HepG2 (cell line): ENCODE results near the gene TFRC. TPM values are rescaled to one million over a fixed set of nuclear protein-coding genes. Genes with fewer than 3 reads are reported as not detected.

ENCODE experiments used
- ATAC-seq: fragments of 200-7000 bp; cut with Tn5 transposase; 3 replicates; pipeline ENCODE4 v1.9.1; 2020; ENCODE audit warnings: mild to moderate bottlenecking, moderate library complexity
- BruUV-seq: library from RNA; stranded (reverse); fragments of 400-500 nt; replicated peaks from 2 replicates; lab custom pipeline; 2021; lab: Mats Ljungman, UMichigan
- CTCF ChIA-PET: fragments of 300-600 bp; formaldehyde crosslinking; extraction: SDS; loops from one replicate; lab custom pipeline; 2021; ENCODE audit warnings: low total read pairs, inconsistent platforms, low intra/inter-chr PET ratio; lab: Yijun Ruan, JAX
- POLR2A ChIA-PET: fragments of 350-600 bp; sonication (Branson Sonifier 250); formaldehyde crosslinking; loops from one replicate; lab custom pipeline; 2020; ENCODE audit warnings: antibody characterized with exemption, inconsistent platforms; lab: Yijun Ruan, JAX
- DNase-seq: peaks from one replicate; pipeline ENCODE4 v3.0.0-alpha.2; 2015; ENCODE audit warnings: low spot score
- FAIRE-seq: peaks from 3 replicates; lab custom pipeline; 2011; peaks lifted over from hg19 to GRCh38; lab: Jason Lieb, UNC
- H2AFZ ChIP-seq: one replicate; pipeline ENCODE4 v1.6.1; 2011; ENCODE audit warnings: low read length, inconsistent platforms
- H3K27ac ChIP-seq: fragments of 300-600 bp; 3 replicates; pipeline ENCODE4 v1.8.0; 2011; ENCODE audit warnings: mixed run types, mild to moderate bottlenecking, mixed read lengths, low read length, inconsistent platforms; ENCODE audit not compliant: insufficient read depth; ENCODE audit errors: extremely low read length
- H3K27me3 ChIP-seq, 2 experiments: fragments of 200-600 bp in 1 of 2; 2 replicates in 1 of 2; 3 replicates in 1 of 2; pipeline versions ENCODE4 v1.6.0 to v1.8.0; 2011; ENCODE audit warnings: low read length in 2 of 2, mild to moderate bottlenecking in 2 of 2, moderate library complexity in 2 of 2, inconsistent platforms in 1 of 2; ENCODE audit not compliant: insufficient read depth in 2 of 2, control insufficient read depth in 1 of 2
- H3K36me3 ChIP-seq, 2 experiments: fragments of 200-600 bp in 1 of 2; replicated peaks in 1 of 2; 2 replicates in 1 of 2; 3 replicates in 1 of 2; pipeline versions ENCODE4 v1.5.1 to v1.8.0; 2011; ENCODE audit warnings: low read length in 2 of 2, inconsistent platforms in 1 of 2; ENCODE audit not compliant: insufficient read depth in 2 of 2, control insufficient read depth in 1 of 2
- H3K4me1 ChIP-seq: 2 replicates; pipeline ENCODE4 v1.5.1; 2012; ENCODE audit warnings: low read length, inconsistent platforms; ENCODE audit not compliant: insufficient read depth
- H3K4me2 ChIP-seq: 2 replicates; pipeline ENCODE4 v1.6.0; 2011; ENCODE audit warnings: low read depth, low read length, inconsistent platforms
- H3K4me3 ChIP-seq, 3 experiments: fragments of 200-600 bp in 1 of 3; sonication (generic), shearing (Covaris generic) in 1 of 3; replicated peaks in 1 of 3; 2 replicates each; pipeline ENCODE4 v1.5.1; 2011 to 2016; ENCODE audit warnings: low read length in 3 of 3, inconsistent platforms in 2 of 3, low read depth in 2 of 3, mild to moderate bottlenecking in 2 of 3, control low read depth in 1 of 3, mixed read lengths in 1 of 3; ENCODE audit not compliant: insufficient read depth in 1 of 3
- H3K79me2 ChIP-seq: one replicate; pipeline ENCODE4 v1.6.1; 2011; ENCODE audit warnings: low read length, inconsistent platforms; ENCODE audit not compliant: insufficient read depth
- H3K9ac ChIP-seq: 2 replicates; pipeline ENCODE4 v1.6.0; 2011; ENCODE audit warnings: mild to moderate bottlenecking, low read depth, low read length, inconsistent platforms; ENCODE audit not compliant: insufficient read depth
- H3K9me3 ChIP-seq: 2 replicates; pipeline ENCODE4 v1.5.1; 2012; ENCODE audit warnings: mild to moderate bottlenecking, low read length
- H4K20me1 ChIP-seq: 2 replicates; pipeline ENCODE4 v1.6.0; 2011; ENCODE audit warnings: inconsistent platforms, mild to moderate bottlenecking, low read length, moderate library complexity; ENCODE audit not compliant: insufficient read depth
- ETV6 ChIP-seq: sonication (generic); formaldehyde crosslinking; conservative IDR thresholded peaks from 2 replicates; pipeline ENCODE4 v1.4.0; 2020; ENCODE audit warnings: missing genetic modification reagents
- IRF1 ChIP-seq: sonication (generic); formaldehyde crosslinking; IDR thresholded peaks from 2 replicates; pipeline ENCODE4 v1.4.0; 2020; ENCODE audit warnings: low read depth, mild to moderate bottlenecking, missing genetic modification reagents
- JUNB ChIP-seq: sonication (generic); formaldehyde crosslinking; IDR thresholded peaks from 2 replicates; pipeline ENCODE4 v1.8.0; 2022; ENCODE audit warnings: missing genetic modification reagents, mild to moderate bottlenecking, borderline replicate concordance
- NFE2L2 ChIP-seq: fragments of 150-350 bp; IDR thresholded peaks from 2 replicates; pipeline ENCODE4 v1.6.1; 2014; ENCODE audit warnings: low read length
- UBTF ChIP-seq: sonication (generic); formaldehyde crosslinking; IDR thresholded peaks from 2 replicates; pipeline ENCODE4 v1.4.0; 2020; ENCODE audit warnings: mild to moderate bottlenecking, missing genetic modification reagents
- ZBTB4 ChIP-seq: sonication (generic); formaldehyde crosslinking; IDR thresholded peaks from 2 replicates; pipeline ENCODE4 v1.4.0; 2020; ENCODE audit warnings: missing genetic modification reagents, mild to moderate bottlenecking, borderline replicate concordance
- ZNF180 ChIP-seq: sonication (generic); formaldehyde crosslinking; IDR thresholded peaks from 2 replicates; pipeline ENCODE4 v1.4.0; 2020; ENCODE audit warnings: low read depth, missing genetic modification reagents, borderline replicate concordance
- ZNF235 ChIP-seq: sonication (generic); formaldehyde crosslinking; IDR thresholded peaks from 2 replicates; pipeline ENCODE4 v1.8.1; 2023; ENCODE audit warnings: mild to moderate bottlenecking, missing genetic modification reagents, borderline replicate concordance
- ZNF747 ChIP-seq: sonication (generic); formaldehyde crosslinking; IDR thresholded peaks from 2 replicates; pipeline ENCODE4 v1.8.1; 2023; ENCODE audit warnings: missing genetic modification reagents, mild to moderate bottlenecking, borderline replicate concordance
- ZNF75D ChIP-seq: sonication (generic); formaldehyde crosslinking; IDR thresholded peaks from 2 replicates; pipeline ENCODE4 v1.8.1; 2023; ENCODE audit warnings: missing genetic modification reagents, mild to moderate bottlenecking, borderline replicate concordance
- WGBS: methylation state at CpG from one replicate; pipeline ENCODE4 v1.1.6; 2017; ENCODE audit warnings: low lambda C conversion rate; 5-methylcytosine and 5-hydroxymethylcytosine counted together
- in situ Hi-C: cut with HindIII; loops from 2 replicates; pipeline ENCODE4 v1.10.0; 2017; ENCODE audit warnings: low pct_unique_long_range_greater_than_20kb; ENCODE audit not compliant: extremely low pct_ligation_motif_present
- intact Hi-C: fragments of 100-400 bp; cut with micrococcal nuclease; formaldehyde crosslinking; loops from one replicate; pipeline ENCODE4 v1.10.0; 2022; ENCODE audit not compliant: unreplicated experiment
- polyA plus RNA-seq, 8 experiments: library from polyadenylated mRNA; depleted of rRNA in 3 of 8; stranded (reverse) in 7 of 8; unstranded in 1 of 8; fragments of >200 nt; fragmentation: Illumina TruSeq in 4 of 8; extraction: Trizol in 4 of 8; gene quantifications; 2 replicates each; pipeline versions ENCODE4 v1.2.1 to v1.2.3, GENCODE V29; 2011 to 2016; ENCODE audit warnings: low read depth in 4 of 8, missing spikeins in 1 of 8, mixed read lengths in 1 of 8; ENCODE audit not compliant: insufficient read depth in 1 of 8
- total RNA-seq, 5 experiments: library from RNA; depleted of rRNA; stranded (reverse); fragments of >200 nt; fragmentation: Illumina TruSeq; extraction: Trizol; gene quantifications; 2 replicates each; pipeline ENCODE4 v1.2.3, GENCODE V29; 2016; ENCODE audit warnings: low read depth in 1 of 5
- TF ChIP-seq, protein P1 (sequence below): sonication (generic); formaldehyde crosslinking; IDR thresholded peaks from 2 replicates; pipeline ENCODE4 v1.4.0; 2020; ENCODE audit warnings: mild to moderate bottlenecking, missing genetic modification reagents, borderline replicate concordance

Gene TFRC
- total and polyA plus RNA-seq, 2 of the 13 experiments (the other 11 are each of a cell fraction or from before 2014, with no cell fraction given): 188 to 274 TPM

DNA sequence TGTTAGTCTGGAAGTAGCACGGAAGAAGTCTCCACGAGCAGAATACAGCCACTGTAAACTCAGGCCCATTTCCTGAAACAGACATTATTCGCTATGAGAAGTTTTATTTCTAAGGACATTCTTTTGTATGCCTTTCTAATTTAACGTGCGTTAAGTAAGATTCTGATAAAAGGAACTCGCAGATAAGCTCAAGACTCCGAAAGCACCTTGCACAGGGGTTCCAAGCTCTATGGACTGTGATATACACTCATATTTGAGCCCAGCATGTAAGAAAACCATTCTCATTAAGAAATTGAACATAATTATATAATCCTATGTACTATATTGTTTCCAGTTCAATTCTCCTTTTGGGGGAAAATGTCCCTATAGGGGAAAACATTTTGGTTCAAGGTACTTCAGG lies 28.4 kb downstream of the TFRC start:
- DNase-seq: no peak
- H3K27me3 ChIP-seq: no peaks in the 10 kb centered on the region
- no peak overlapping the region for H3K4me3 ChIP-seq
- H3K79me2 ChIP-seq: no peaks in the 10 kb centered on the region
- peaks cover 26% of the 10 kb centered on the region for H4K20me1 ChIP-seq
- no peak for FAIRE-seq
- intact Hi-C loops: no loop called here
- H3K4me2 ChIP-seq: no peak overlapping the region
- ATAC-seq: no peak
- BruUV-seq: no TSS peak
- no peak overlapping the region for H2AFZ ChIP-seq
- WGBS: 95% methylated on average over 7 of the region's 7 CpGs
- in situ Hi-C loops: no loop called here
- H3K9ac ChIP-seq: no peak overlapping the region
- H3K4me1 ChIP-seq: peaks cover 26% of the 10 kb centered on the region
- peaks cover 33 to 88% of the 10 kb centered on the region in 2 experiments for H3K36me3 ChIP-seq
- no peak overlapping the region for H3K27ac ChIP-seq
- CTCF ChIA-PET: no interaction called here
- POLR2A ChIA-PET: no interaction called here
- H3K9me3 ChIP-seq: no peaks in the 10 kb centered on the region
- TF ChIP-seq ZNF747 (CRISPR knock-in tag) (no peak), UBTF (CRISPR knock-in tag) (no peak), ZNF235 (CRISPR knock-in tag) (no peak), ETV6 (CRISPR knock-in tag) (no peak), JUNB (CRISPR knock-in tag) (no peak), IRF1 (no peak), ZNF75D (no peak), ZNF180 (no peak), NFE2L2 (no peak), ZBTB4 (no peak)
- TF ChIP-seq, protein P1, sequence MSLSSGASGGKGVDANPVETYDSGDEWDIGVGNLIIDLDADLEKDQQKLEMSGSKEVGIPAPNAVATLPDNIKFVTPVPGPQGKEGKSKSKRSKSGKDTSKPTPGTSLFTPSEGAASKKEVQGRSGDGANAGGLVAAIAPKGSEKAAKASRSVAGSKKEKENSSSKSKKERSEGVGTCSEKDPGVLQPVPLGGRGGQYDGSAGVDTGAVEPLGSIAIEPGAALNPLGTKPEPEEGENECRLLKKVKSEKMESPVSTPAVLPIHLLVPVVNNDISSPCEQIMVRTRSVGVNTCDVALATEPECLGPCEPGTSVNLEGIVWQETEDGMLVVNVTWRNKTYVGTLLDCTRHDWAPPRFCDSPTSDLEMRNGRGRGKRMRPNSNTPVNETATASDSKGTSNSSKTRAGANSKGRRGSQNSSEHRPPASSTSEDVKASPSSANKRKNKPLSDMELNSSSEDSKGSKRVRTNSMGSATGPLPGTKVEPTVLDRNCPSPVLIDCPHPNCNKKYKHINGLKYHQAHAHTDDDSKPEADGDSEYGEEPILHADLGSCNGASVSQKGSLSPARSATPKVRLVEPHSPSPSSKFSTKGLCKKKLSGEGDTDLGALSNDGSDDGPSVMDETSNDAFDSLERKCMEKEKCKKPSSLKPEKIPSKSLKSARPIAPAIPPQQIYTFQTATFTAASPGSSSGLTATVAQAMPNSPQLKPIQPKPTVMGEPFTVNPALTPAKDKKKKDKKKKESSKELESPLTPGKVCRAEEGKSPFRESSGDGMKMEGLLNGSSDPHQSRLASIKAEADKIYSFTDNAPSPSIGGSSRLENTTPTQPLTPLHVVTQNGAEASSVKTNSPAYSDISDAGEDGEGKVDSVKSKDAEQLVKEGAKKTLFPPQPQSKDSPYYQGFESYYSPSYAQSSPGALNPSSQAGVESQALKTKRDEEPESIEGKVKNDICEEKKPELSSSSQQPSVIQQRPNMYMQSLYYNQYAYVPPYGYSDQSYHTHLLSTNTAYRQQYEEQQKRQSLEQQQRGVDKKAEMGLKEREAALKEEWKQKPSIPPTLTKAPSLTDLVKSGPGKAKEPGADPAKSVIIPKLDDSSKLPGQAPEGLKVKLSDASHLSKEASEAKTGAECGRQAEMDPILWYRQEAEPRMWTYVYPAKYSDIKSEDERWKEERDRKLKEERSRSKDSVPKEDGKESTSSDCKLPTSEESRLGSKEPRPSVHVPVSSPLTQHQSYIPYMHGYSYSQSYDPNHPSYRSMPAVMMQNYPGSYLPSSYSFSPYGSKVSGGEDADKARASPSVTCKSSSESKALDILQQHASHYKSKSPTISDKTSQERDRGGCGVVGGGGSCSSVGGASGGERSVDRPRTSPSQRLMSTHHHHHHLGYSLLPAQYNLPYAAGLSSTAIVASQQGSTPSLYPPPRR (CRISPR knock-in tag): no peak
